HepG2 (cell line): ENCODE data around the gene B4GALT5. TPM values are rescaled to one million over a fixed set of nuclear protein-coding genes. Genes with fewer than 3 reads are reported as not detected.

Source experiments
- CTCF ChIP-seq: sonication (generic); formaldehyde crosslinking; IDR thresholded peaks from 2 replicates; pipeline ENCODE4 v1.5.0; 2020; ENCODE audit warnings: mild to moderate bottlenecking, missing genetic modification reagents, moderate library complexity
- KLF13 ChIP-seq: sonication (generic); formaldehyde crosslinking; IDR thresholded peaks from 2 replicates; pipeline ENCODE4 v1.4.0; 2020; ENCODE audit warnings: mild to moderate bottlenecking, missing genetic modification reagents
- KLF15 ChIP-seq: sonication (generic); formaldehyde crosslinking; IDR thresholded peaks from 2 replicates; pipeline ENCODE4 v1.8.1; 2023; ENCODE audit warnings: borderline replicate concordance, mild to moderate bottlenecking, inconsistent platforms, missing genetic modification reagents, mixed read lengths
- MAX ChIP-seq: IDR thresholded peaks from 2 replicates; pipeline ENCODE4 v1.6.1; 2012; ENCODE audit warnings: inconsistent platforms
- MBNL3 ChIP-seq: fragments of 250-450 bp; sonication (Bioruptor Pico); conservative IDR thresholded peaks from 2 replicates; pipeline ENCODE4 v1.8.0; 2022; ENCODE audit warnings: mild to moderate bottlenecking, inconsistent platforms
- MEF2D ChIP-seq: sonication (generic); formaldehyde crosslinking; IDR thresholded peaks from 2 replicates; pipeline ENCODE4 v1.5.1; 2020; ENCODE audit warnings: mild to moderate bottlenecking, missing genetic modification reagents
- MIER2 ChIP-seq: IDR thresholded peaks from 2 replicates; pipeline ENCODE4 v1.6.1; 2016; ENCODE audit warnings: missing biosample characterization, missing genetic modification reagents
- MTA1 ChIP-seq: sonication (generic); formaldehyde crosslinking; IDR thresholded peaks from 2 replicates; pipeline ENCODE4 v1.4.0; 2020; ENCODE audit warnings: missing genetic modification reagents, mild to moderate bottlenecking, borderline replicate concordance
- NFYC ChIP-seq: IDR thresholded peaks from 2 replicates; pipeline ENCODE4 v1.6.1; 2016; ENCODE audit warnings: missing genetic modification reagents, missing compliant biosample characterization
- ONECUT2 ChIP-seq: sonication (generic); formaldehyde crosslinking; IDR thresholded peaks from 2 replicates; pipeline ENCODE4 v1.4.0; 2020; ENCODE audit warnings: missing genetic modification reagents
- PRMT3 ChIP-seq: sonication (generic); formaldehyde crosslinking; IDR thresholded peaks from 2 replicates; pipeline ENCODE4 v1.8.1; 2022; ENCODE audit warnings: low read depth, mild to moderate bottlenecking, moderate library complexity, missing genetic modification reagents, borderline replicate concordance
- RARA ChIP-seq: IDR thresholded peaks from 2 replicates; pipeline ENCODE4 v1.6.1; 2016; ENCODE audit warnings: missing genetic modification reagents, missing compliant biosample characterization
- SNAPC5 ChIP-seq: sonication (generic); formaldehyde crosslinking; IDR thresholded peaks from 2 replicates; pipeline ENCODE4 v1.8.1; 2023; ENCODE audit warnings: mild to moderate bottlenecking, missing genetic modification reagents, borderline replicate concordance
- SUZ12 ChIP-seq: fragments of 150-350 bp; IDR thresholded peaks from 2 replicates; pipeline ENCODE4 v1.6.1; 2014; ENCODE audit warnings: low read depth, low read length
- ZNF335 ChIP-seq: sonication (generic); formaldehyde crosslinking; IDR thresholded peaks from 2 replicates; pipeline ENCODE4 v1.4.0; 2020; ENCODE audit warnings: missing genetic modification reagents
- ZNF558 ChIP-seq: sonication (generic); formaldehyde crosslinking; IDR thresholded peaks from 2 replicates; pipeline ENCODE4 v1.9.0; 2022; ENCODE audit warnings: mild to moderate bottlenecking, missing genetic modification reagents, borderline replicate concordance
- ZNF574 ChIP-seq: sonication (generic); formaldehyde crosslinking; IDR thresholded peaks from 2 replicates; pipeline ENCODE4 v1.4.0; 2020; ENCODE audit warnings: missing genetic modification reagents
- ZNF713 ChIP-seq: sonication (generic); formaldehyde crosslinking; IDR thresholded peaks from 2 replicates; pipeline ENCODE4 v1.4.0; 2020; ENCODE audit warnings: mild to moderate bottlenecking, missing genetic modification reagents
- polyA plus RNA-seq, 8 experiments: library from polyadenylated mRNA; depleted of rRNA in 3 of 8; stranded (reverse) in 7 of 8; unstranded in 1 of 8; fragments of >200 nt; fragmentation: Illumina TruSeq in 4 of 8; extraction: Trizol in 4 of 8; gene quantifications; 2 replicates each; pipeline versions ENCODE4 v1.2.1 to v1.2.3, GENCODE V29; 2011 to 2016; ENCODE audit warnings: low read depth in 4 of 8, missing spikeins in 1 of 8, mixed read lengths in 1 of 8; ENCODE audit not compliant: insufficient read depth in 1 of 8
- total RNA-seq, 5 experiments: library from RNA; depleted of rRNA; stranded (reverse); fragments of >200 nt; fragmentation: Illumina TruSeq; extraction: Trizol; gene quantifications; 2 replicates each; pipeline ENCODE4 v1.2.3, GENCODE V29; 2016; ENCODE audit warnings: low read depth in 1 of 5
- TF ChIP-seq, protein P1 (sequence below): sonication (generic); formaldehyde crosslinking; IDR thresholded peaks from 2 replicates; pipeline ENCODE4 v1.5.0; 2020; ENCODE audit warnings: missing genetic modification reagents, mild to moderate bottlenecking, borderline replicate concordance
- TF ChIP-seq, protein P2 (sequence below): sonication (generic); formaldehyde crosslinking; IDR thresholded peaks from 2 replicates; pipeline ENCODE4 v1.5.1; 2020; ENCODE audit warnings: mild to moderate bottlenecking, missing genetic modification reagents

Gene B4GALT5
- total and polyA plus RNA-seq, 2 of the 13 experiments (the other 11 are each of a cell fraction or from before 2014, with no cell fraction given): 27.3 to 30.9 TPM

GRCh38 chr20:49612127-49612738 is 101.4 kb downstream of the B4GALT5 start (continued):
- TF ChIP-seq ZNF574 (CRISPR knock-in tag): peak; percentile 62
- TF ChIP-seq RARA: no peak
- TF ChIP-seq MIER2 (CRISPR knock-in tag): no peak; the same call in 1 of the 2 replicates
- no peak for TF ChIP-seq NFYC (CRISPR knock-in tag)
- 0 out of 2 replicates have a peak, but pooled peaks have one; percentile 73 for TF ChIP-seq KLF15 (CRISPR knock-in tag)
- TF ChIP-seq, protein P1, sequence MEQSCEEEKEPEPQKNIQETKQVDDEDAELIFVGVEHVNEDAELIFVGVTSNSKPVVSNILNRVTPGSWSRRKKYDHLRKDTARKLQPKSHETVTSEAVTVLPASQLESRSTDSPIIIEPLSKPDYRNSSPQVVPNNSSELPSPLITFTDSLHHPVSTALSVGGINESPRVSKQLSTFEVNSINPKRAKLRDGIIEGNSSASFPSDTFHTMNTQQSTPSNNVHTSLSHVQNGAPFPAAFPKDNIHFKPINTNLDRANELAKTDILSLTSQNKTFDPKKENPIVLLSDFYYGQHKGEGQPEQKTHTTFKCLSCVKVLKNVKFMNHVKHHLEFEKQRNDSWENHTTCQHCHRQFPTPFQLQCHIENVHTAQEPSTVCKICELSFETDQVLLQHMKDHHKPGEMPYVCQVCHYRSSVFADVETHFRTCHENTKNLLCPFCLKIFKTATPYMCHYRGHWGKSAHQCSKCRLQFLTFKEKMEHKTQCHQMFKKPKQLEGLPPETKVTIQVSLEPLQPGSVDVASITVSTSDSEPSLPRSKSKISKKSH (CRISPR knock-in tag): no peak
- TF ChIP-seq MBNL3 (CRISPR knock-in tag): no peak
- no peak for TF ChIP-seq ZNF558 (CRISPR knock-in tag)
- TF ChIP-seq, protein P2, sequence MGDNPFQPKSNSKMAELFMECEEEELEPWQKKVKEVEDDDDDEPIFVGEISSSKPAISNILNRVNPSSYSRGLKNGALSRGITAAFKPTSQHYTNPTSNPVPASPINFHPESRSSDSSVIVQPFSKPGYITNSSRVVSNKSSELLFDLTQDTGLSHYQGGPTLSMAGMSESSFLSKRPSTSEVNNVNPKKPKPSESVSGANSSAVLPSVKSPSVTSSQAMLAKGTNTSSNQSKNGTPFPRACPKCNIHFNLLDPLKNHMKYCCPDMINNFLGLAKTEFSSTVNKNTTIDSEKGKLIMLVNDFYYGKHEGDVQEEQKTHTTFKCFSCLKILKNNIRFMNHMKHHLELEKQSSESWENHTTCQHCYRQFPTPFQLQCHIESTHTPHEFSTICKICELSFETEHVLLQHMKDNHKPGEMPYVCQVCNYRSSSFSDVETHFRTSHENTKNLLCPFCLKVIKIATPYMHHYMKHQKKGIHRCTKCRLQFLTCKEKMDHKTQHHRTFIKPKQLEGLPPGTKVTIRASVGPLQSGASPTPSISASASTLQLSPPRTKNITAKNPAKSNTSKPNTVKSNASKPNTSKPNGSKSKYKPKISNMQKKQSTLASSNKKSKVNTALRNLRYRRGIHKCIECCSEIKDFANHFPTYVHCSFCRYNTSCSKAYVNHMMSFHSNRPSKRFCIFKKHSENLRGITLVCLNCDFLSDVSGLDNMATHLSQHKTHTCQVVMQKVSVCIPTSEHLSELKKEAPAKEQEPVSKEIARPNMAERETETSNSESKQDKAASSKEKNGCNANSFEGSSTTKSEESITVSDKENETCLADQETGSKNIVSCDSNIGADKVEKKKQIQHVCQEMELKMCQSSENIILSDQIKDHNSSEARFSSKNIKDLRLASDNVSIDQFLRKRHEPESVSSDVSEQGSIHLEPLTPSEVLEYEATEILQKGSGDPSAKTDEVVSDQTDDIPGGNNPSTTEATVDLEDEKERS (CRISPR knock-in tag): no peak
- TF ChIP-seq CTCF: peak; percentile 10; the same call in 1 of the 2 replicates
- peak; percentile 89 for TF ChIP-seq MAX
- no peak for TF ChIP-seq ZNF713 (CRISPR knock-in tag)
- no peak for TF ChIP-seq ZNF335 (CRISPR knock-in tag)
- 0 out of 2 replicates have a peak, but pooled peaks have one; percentile 26 for TF ChIP-seq MTA1 (CRISPR knock-in tag)
- TF ChIP-seq SUZ12: no peak
- no peak; the same call in 1 of the 2 replicates for TF ChIP-seq PRMT3 (CRISPR knock-in tag)
- TF ChIP-seq SNAPC5: no peak
- TF ChIP-seq MEF2D: no peak
- 0 out of 2 replicates have a peak, but pooled peaks have one; percentile 11 for TF ChIP-seq ONECUT2 (CRISPR knock-in tag)
- TF ChIP-seq KLF13 (CRISPR knock-in tag): no peak
